ENCODE results near the gene KLHL2.

Gene KLHL2

DNA sequence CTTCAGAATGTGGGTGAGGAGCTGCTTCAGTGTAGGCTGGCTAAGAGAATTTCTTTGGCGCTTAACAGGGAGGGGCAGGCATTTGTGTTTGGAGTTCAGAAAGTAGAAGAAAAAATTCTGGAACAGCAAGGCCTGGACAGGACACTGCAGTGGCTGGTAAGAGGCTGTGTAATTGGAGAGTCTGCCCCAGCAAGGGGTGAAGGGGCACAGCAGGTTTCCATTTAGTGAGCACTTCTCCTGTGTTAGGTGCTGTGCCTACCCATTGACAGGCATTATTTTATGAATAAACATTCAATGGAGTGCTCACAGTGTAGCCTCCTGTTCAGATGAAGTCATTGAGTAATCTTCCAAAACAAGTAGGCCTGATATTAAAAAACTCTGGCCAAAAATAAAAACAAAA is 160.8 kb downstream of the KLHL2 start:
- no peak for DNase-seq (ENCODE audit: low read depth)

DNA sequence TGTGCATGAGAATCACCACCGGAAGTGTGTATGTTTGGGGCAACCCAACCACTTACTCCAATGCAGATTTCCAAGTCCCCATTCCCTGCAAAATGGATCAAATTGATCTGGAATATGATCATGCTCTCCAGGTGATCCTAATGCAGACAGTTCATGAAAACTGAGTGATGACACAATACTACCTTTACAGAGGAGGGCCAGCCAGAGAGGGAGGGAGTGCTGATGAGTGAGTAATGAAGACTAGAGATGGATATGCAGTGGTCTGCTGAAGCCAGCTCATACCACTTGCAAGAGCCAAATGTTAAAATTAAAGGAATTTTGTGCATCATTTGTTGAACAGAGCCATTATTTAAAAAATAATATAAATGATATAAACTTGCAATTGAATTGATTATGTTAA is 161.2 kb downstream of the KLHL2 start:
- no peak for DNase-seq (ENCODE audit: low read depth)

DNA sequence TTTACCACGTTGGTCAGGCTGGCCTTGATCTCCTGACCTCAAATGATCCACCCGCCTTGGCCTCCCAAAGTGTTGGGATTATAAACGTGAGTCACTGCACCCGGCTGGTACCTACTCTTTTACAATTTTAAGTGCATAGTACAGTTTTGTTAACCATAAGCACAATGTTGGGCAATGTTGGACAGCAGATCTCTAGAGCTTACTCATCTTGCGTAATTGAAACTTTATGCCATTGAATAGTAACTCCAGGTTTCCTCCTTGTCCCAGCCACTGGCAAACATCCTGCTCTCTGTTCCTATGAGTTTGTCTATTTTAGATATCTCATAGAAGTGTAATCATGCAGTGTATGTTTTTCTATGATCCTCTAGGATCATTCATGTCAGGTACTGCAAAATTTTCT is 162.2 kb downstream of the KLHL2 start:
- DNase-seq (ENCODE audit: low read depth): no peak

DNA sequence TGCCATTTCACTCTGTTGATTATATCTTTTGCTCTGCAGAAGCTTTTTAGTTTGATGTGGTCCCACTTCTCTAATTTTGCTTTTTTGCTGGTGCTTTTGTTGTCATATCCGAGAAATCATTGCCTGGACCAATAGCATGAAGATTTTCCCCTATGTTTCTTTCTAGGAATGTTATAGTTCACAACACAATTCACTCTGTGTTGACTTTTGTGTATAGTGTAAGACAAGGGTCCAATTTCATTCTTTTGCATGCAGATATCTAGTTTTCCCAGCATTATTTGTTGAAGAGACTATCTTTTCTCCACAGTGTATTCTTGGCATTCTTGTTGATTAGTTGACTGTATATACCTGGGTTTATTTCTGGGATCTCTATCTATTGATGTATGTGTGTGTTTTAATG is 163.2 kb downstream of the KLHL2 start:
- no peak for DNase-seq (ENCODE audit: low read depth)
